DND-41 (cell line): ENCODE measurements around the gene VSX2.
A peak's percentile ranks its signal among the peaks of the same experiment; 100 is the strongest.

Experiments
- ATAC-seq: fragments of 200-7000 bp; cut with Tn5 transposase; 3 replicates; pipeline ENCODE4 v1.9.1; 2021; ENCODE audit warnings: low read depth; ENCODE audit not compliant: insufficient read depth
- DNase-seq: peaks from one replicate; pipeline ENCODE4 v3.0.0-alpha.2; 2020
- H2AFZ ChIP-seq: 2 replicates; pipeline ENCODE4 v1.6.0; 2012; ENCODE audit warnings: low read depth, low read length
- H3K27ac ChIP-seq: 2 replicates; pipeline ENCODE4 v1.5.1; 2012; ENCODE audit warnings: low read length, inconsistent platforms
- H3K27me3 ChIP-seq: fragments of 200-600 bp; sonication (generic); 2 replicates; pipeline ENCODE4 v1.6.0; 2012; ENCODE audit warnings: low read length, mild to moderate bottlenecking, inconsistent platforms; ENCODE audit not compliant: insufficient read depth, poor library complexity
- H3K36me3 ChIP-seq: 2 replicates; pipeline ENCODE4 v1.5.1; 2012; ENCODE audit warnings: low read length, inconsistent platforms; ENCODE audit not compliant: insufficient read depth
- H3K4me1 ChIP-seq: 2 replicates; pipeline ENCODE4 v1.5.1; 2012; ENCODE audit warnings: mild to moderate bottlenecking, low read length; ENCODE audit not compliant: insufficient read depth
- H3K4me2 ChIP-seq: 2 replicates; pipeline ENCODE4 v1.6.0; 2012; ENCODE audit warnings: mild to moderate bottlenecking, moderate library complexity, low read length, inconsistent platforms; ENCODE audit not compliant: insufficient read depth
- H3K4me3 ChIP-seq, 2 experiments: fragments of 200-600 bp in 1 of 2; shearing (Covaris generic) in 1 of 2; 2 replicates each; pipeline ENCODE4 v1.5.1; 2012 to 2016; ENCODE audit warnings: inconsistent platforms in 2 of 2, low read length in 2 of 2, mild to moderate bottlenecking in 2 of 2, low read depth in 1 of 2, moderate library complexity in 1 of 2
- H3K79me2 ChIP-seq: 2 replicates; pipeline ENCODE4 v1.6.0; 2012; ENCODE audit warnings: low read length, inconsistent platforms; ENCODE audit not compliant: insufficient read depth
- H3K9ac ChIP-seq: 2 replicates; pipeline ENCODE4 v1.6.0; 2012; ENCODE audit warnings: low read depth, mild to moderate bottlenecking, inconsistent platforms, low read length, moderate library complexity
- H3K9me3 ChIP-seq: 2 replicates; pipeline ENCODE4 v1.5.1; 2012; ENCODE audit warnings: low read length, moderate library complexity, mild to moderate bottlenecking, inconsistent platforms; ENCODE audit not compliant: insufficient read depth, severe bottlenecking
- H4K20me1 ChIP-seq: 2 replicates; pipeline ENCODE4 v1.6.0; 2012; ENCODE audit warnings: low read length; ENCODE audit not compliant: insufficient read depth
- EZH2 ChIP-seq: IDR thresholded peaks from 3 replicates; pipeline ENCODE4 v1.6.1; 2012; ENCODE audit warnings: borderline replicate concordance, low read depth, mild to moderate bottlenecking, moderate library complexity, low read length, inconsistent platforms; ENCODE audit not compliant: severe bottlenecking
- TF ChIP-seq, protein P1 (sequence below): IDR thresholded peaks from 2 replicates; pipeline ENCODE4 v1.5.1; 2012; ENCODE audit warnings: borderline replicate concordance, low read length, moderate library complexity, mild to moderate bottlenecking; ENCODE audit not compliant: poor library complexity, severe bottlenecking; ENCODE audit errors: extremely low read depth

The VSX2 gene

GRCh38 chr14:74301594-74302151 is 62.4 kb downstream of the VSX2 start:
- peak overlapping the region; percentile 55 to 68; a peak in 3 of 4 replicates for H3K4me3 ChIP-seq
- H3K9ac ChIP-seq: peak overlapping the region; percentile 75
- H3K9me3 ChIP-seq: no peaks in the 10 kb centered on the region
- H3K79me2 ChIP-seq: peaks cover 58% of the 10 kb centered on the region
- H3K4me2 ChIP-seq: peak overlapping the region; percentile 79
- TF ChIP-seq EZH2: no peak
- TF ChIP-seq, protein P1, sequence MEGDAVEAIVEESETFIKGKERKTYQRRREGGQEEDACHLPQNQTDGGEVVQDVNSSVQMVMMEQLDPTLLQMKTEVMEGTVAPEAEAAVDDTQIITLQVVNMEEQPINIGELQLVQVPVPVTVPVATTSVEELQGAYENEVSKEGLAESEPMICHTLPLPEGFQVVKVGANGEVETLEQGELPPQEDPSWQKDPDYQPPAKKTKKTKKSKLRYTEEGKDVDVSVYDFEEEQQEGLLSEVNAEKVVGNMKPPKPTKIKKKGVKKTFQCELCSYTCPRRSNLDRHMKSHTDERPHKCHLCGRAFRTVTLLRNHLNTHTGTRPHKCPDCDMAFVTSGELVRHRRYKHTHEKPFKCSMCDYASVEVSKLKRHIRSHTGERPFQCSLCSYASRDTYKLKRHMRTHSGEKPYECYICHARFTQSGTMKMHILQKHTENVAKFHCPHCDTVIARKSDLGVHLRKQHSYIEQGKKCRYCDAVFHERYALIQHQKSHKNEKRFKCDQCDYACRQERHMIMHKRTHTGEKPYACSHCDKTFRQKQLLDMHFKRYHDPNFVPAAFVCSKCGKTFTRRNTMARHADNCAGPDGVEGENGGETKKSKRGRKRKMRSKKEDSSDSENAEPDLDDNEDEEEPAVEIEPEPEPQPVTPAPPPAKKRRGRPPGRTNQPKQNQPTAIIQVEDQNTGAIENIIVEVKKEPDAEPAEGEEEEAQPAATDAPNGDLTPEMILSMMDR: no peak
- H3K36me3 ChIP-seq: peaks cover 30% of the 10 kb centered on the region
- H2AFZ ChIP-seq: peak overlapping the region; percentile 83
- no peaks in the 10 kb centered on the region for H3K27me3 ChIP-seq
- ATAC-seq (no peak), DNase-seq (no peak)
- peaks cover 2% of the 10 kb centered on the region; the same call in 1 of the 2 replicates for H4K20me1 ChIP-seq
- H3K4me1 ChIP-seq: peaks cover 27% of the 10 kb centered on the region
- peak overlapping the region; percentile 73 for H3K27ac ChIP-seq

DNA sequence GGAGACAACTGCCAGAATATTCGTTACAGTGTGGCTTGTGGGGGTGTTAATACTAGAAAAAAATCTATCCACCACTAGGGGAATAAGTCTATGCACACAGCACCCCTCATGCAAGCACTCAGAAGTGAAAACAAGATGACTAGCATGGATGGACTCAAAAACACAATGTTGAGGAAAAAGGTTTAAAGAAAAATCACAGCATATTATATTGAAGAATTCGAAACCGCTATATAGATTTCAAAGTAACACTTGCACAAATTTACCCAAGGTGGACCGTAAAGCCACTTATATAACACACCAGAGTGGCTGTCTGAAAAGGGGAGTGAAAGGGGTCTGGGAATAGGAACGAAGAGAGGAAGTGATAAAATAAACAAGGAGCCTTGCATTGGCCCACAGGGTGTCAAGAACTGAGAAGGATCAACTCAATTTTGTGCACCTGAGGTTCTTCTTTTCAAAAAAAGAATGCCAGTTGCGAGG is 62.9 kb downstream of the VSX2 start:
- Histone ChIP-seq H3K36me3 (peaks cover 25% of the 10 kb centered on the region), H3K4me3 (peak overlapping the region; percentile 55 to 68), H3K27me3 (no peaks in the 10 kb centered on the region), H3K4me2 (peak overlapping the region; percentile 79), H3K9me3 (no peaks in the 10 kb centered on the region), H2AFZ (peak overlapping the region; percentile 83), H3K27ac (peak overlapping the region; percentile 73), H3K4me1 (peaks cover 27% of the 10 kb centered on the region), H3K79me2 (peaks cover 58% of the 10 kb centered on the region), H3K9ac (peak overlapping the region; percentile 75), H4K20me1 (no peaks in the 10 kb centered on the region)
- peak; percentile 77 for ATAC-seq
- TF ChIP-seq, protein P1: peak; percentile 60
- no peak for TF ChIP-seq EZH2
- DNase-seq: peak; percentile 43

GRCh38 chr14:74302634-74303569 is 63.7 kb downstream of the VSX2 start, which contains the start of gene ABCD4:
TSS of gene ABCD4 (minus strand) at chr14:74302934. CDS start at chr14:74302912, 22 bp downstream.
- Histone ChIP-seq H3K79me2 (peaks cover 58% of the 10 kb centered on the region), H2AFZ (peak within 1 kb of the TSS; percentile 83), H4K20me1 (no peaks in the 10 kb centered on the region), H3K4me3 (peak within 1 kb of the TSS; percentile 55 to 68), H3K36me3 (peaks cover 18% of the 10 kb centered on the region), H3K9ac (peak within 1 kb of the TSS; percentile 75), H3K27ac (peak within 1 kb of the TSS; percentile 73), H3K4me2 (peak within 1 kb of the TSS; percentile 79), H3K9me3 (no peaks in the 10 kb centered on the region), H3K27me3 (no peaks in the 10 kb centered on the region), H3K4me1 (peaks cover 27% of the 10 kb centered on the region)
- TF ChIP-seq EZH2: no peak
- TF ChIP-seq, protein P1: peak; percentile 74
- DNase-seq (peak; percentile 88), ATAC-seq (peak; percentile 93)
